DOHH2 (cell line): Measurements from ENCODE around the gene JAK1.

Source experiments
- H3F3A ChIP-seq: fragments of 200-600 bp; sonication (generic), shearing (Covaris generic); 2 replicates; pipeline ENCODE4 v1.6.0; 2016; ENCODE audit warnings: antibody characterized with exemption, mild to moderate bottlenecking; ENCODE audit not compliant: control insufficient read depth, insufficient read depth
- H3K27ac ChIP-seq: fragments of 200-600 bp; sonication (generic); 2 replicates; pipeline ENCODE4 v1.5.1; 2014; ENCODE audit warnings: low read depth, mild to moderate bottlenecking, low read length, moderate library complexity
- H3K27me3 ChIP-seq: fragments of 200-600 bp; sonication (generic); 2 replicates; pipeline ENCODE4 v1.6.1; 2014; ENCODE audit warnings: mild to moderate bottlenecking, low read length, mixed read lengths; ENCODE audit not compliant: control insufficient read depth
- H3K36me3 ChIP-seq: fragments of 200-600 bp; sonication (generic); 2 replicates; pipeline ENCODE4 v1.6.1; 2014; ENCODE audit warnings: mild to moderate bottlenecking, low read length, moderate library complexity, mixed read lengths; ENCODE audit not compliant: control insufficient read depth
- H3K4me1 ChIP-seq: fragments of 200-600 bp; sonication (generic); 2 replicates; pipeline ENCODE4 v1.6.1; 2014; ENCODE audit warnings: mild to moderate bottlenecking, low read length, mixed read lengths; ENCODE audit not compliant: control insufficient read depth
- H3K4me2 ChIP-seq: fragments of 200-600 bp; sonication (generic); 2 replicates; pipeline ENCODE4 v1.6.0; 2014; ENCODE audit warnings: mild to moderate bottlenecking, low read length, moderate library complexity
- H3K4me3 ChIP-seq: fragments of 200-600 bp; sonication (generic); 2 replicates; pipeline ENCODE4 v1.5.1; 2014; ENCODE audit warnings: mild to moderate bottlenecking, low read length, mixed read lengths
- H3K79me2 ChIP-seq: fragments of 200-600 bp; sonication (generic); 2 replicates; pipeline ENCODE4 v1.6.1; 2014; ENCODE audit warnings: mild to moderate bottlenecking, low read length, mixed read lengths; ENCODE audit not compliant: control insufficient read depth
- H3K9me2 ChIP-seq: fragments of 200-600 bp; sonication (generic); replicated peaks from 2 replicates; pipeline ENCODE4 v1.6.1; 2014; ENCODE audit warnings: mild to moderate bottlenecking, low read length, mixed read lengths; ENCODE audit not compliant: control insufficient read depth
- H3K9me3 ChIP-seq: fragments of 200-600 bp; sonication (generic); 2 replicates; pipeline ENCODE4 v1.6.1; 2014; ENCODE audit warnings: antibody characterized with exemption, low read length, mixed read lengths; ENCODE audit not compliant: control insufficient read depth, insufficient read depth
- H4K20me1 ChIP-seq: fragments of 200-600 bp; sonication (generic); 2 replicates; pipeline ENCODE4 v1.6.0; 2014; ENCODE audit warnings: low read depth, mild to moderate bottlenecking, antibody characterized with exemption, low read length, moderate library complexity; ENCODE audit not compliant: control insufficient read depth, insufficient read depth
- EZH2phosphoT487 ChIP-seq: fragments of 200-600 bp; sonication (generic); IDR thresholded peaks from 2 replicates; pipeline ENCODE4 v1.6.1; 2017; ENCODE audit warnings: borderline replicate concordance, mild to moderate bottlenecking, antibody characterized with exemption, low read length, moderate library complexity, mixed read lengths
- TF ChIP-seq, protein P1 (sequence below): fragments of 200-600 bp; sonication (generic); IDR thresholded peaks from one replicate; pipeline ENCODE4 v1.5.1; 2014; ENCODE audit warnings: antibody characterized with exemption, mild to moderate bottlenecking, low read depth, low read length; ENCODE audit not compliant: poor library complexity, severe bottlenecking

Gene JAK1

DNA sequence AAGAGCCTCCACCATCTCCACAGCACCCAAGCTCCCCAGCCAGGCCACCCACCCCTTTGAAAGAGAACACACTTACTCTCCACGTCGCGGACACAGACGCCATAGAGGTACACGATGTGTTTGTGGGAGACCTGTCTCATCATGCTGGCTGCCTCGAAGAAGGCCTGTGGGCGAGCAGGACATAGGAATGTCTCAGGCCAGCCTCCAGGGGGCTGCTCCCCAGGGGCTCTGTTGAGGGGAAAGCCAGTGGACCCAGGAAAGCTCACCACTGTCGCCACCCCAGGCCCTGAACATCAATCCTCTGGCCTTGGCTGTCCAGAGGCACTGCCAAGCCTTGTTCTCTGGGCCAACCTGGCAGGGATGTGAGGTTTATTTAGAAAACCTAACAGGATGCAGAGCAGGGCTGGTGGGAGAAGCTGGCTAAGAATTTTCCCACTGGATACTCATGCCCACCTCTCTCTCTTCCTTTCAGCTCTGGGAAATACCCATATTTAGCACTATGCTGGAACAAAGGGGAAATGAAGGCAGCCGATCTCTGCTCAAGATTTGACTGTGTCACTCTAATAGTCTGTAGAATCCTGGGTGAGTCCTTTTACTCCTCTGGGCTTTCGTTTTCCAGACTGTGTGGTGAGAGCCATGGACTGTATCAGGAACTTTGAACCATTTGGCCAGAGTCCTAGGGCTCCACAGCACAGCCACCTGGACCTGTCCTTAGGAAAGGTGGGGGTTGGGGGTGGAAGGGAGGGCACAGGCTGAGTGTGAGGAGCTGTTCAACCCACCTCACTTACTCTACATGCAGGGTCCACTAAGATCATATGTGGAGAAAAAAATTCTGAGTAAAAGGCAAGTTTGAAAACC, 119.5 kb downstream of the JAK1 start:
- H4K20me1 ChIP-seq: no peaks in the 10 kb centered on the region
- TF ChIP-seq, protein P1, sequence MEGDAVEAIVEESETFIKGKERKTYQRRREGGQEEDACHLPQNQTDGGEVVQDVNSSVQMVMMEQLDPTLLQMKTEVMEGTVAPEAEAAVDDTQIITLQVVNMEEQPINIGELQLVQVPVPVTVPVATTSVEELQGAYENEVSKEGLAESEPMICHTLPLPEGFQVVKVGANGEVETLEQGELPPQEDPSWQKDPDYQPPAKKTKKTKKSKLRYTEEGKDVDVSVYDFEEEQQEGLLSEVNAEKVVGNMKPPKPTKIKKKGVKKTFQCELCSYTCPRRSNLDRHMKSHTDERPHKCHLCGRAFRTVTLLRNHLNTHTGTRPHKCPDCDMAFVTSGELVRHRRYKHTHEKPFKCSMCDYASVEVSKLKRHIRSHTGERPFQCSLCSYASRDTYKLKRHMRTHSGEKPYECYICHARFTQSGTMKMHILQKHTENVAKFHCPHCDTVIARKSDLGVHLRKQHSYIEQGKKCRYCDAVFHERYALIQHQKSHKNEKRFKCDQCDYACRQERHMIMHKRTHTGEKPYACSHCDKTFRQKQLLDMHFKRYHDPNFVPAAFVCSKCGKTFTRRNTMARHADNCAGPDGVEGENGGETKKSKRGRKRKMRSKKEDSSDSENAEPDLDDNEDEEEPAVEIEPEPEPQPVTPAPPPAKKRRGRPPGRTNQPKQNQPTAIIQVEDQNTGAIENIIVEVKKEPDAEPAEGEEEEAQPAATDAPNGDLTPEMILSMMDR: no peak
- TF ChIP-seq EZH2phosphoT487: no peak
- peaks cover 16% of the 10 kb centered on the region for H3K4me1 ChIP-seq
- H3K27ac ChIP-seq: no peak overlapping the region
- no peaks in the 10 kb centered on the region for H3K27me3 ChIP-seq
- H3F3A ChIP-seq: no peaks in the 10 kb centered on the region
- peaks cover 50% of the 10 kb centered on the region for H3K36me3 ChIP-seq
- H3K4me2 ChIP-seq: no peak overlapping the region
- no peaks in the 10 kb centered on the region for H3K9me2 ChIP-seq
- H3K4me3 ChIP-seq: no peak overlapping the region
- no peaks in the 10 kb centered on the region for H3K9me3 ChIP-seq
- H3K79me2 ChIP-seq: no peaks in the 10 kb centered on the region

DNA sequence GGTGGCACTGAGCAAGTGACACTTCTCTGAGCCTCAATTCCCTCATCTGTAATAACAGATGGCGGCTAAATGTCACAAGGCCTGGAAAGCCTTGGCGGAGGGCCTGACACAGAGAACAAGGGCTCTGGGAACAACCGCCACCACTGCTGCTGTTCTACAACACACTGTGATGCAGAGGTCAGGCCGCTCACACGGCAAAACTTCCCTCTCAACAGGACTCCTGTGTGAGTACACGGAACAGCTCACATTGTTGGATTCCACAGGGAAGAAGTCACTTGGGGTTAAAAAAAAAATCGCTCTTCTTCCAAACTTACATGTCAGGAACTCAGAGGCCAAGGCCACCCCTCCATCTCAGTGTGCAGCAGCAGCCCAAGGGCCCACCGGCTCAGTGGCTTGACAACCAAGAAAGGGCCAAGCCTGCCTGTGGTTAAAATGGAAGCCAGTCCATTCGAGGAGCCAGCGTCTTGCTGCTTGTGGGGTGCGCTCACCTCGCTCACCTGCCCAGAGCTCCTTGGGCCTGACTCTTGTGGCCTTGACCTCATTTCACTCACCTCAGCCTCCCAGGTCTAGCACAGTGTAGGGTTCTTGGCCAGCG, 120.4 kb downstream of the JAK1 start:
- Histone ChIP-seq H3K4me3 (no peak overlapping the region), H3F3A (no peaks in the 10 kb centered on the region), H3K9me3 (no peaks in the 10 kb centered on the region), H3K9me2 (no peaks in the 10 kb centered on the region), H3K27me3 (no peaks in the 10 kb centered on the region), H3K4me1 (peaks cover 14% of the 10 kb centered on the region), H4K20me1 (no peaks in the 10 kb centered on the region), H3K36me3 (peaks cover 57% of the 10 kb centered on the region), H3K27ac (no peak overlapping the region), H3K4me2 (no peak overlapping the region), H3K79me2 (no peaks in the 10 kb centered on the region)
- no peak for TF ChIP-seq EZH2phosphoT487
- TF ChIP-seq, protein P1: no peak

DNA sequence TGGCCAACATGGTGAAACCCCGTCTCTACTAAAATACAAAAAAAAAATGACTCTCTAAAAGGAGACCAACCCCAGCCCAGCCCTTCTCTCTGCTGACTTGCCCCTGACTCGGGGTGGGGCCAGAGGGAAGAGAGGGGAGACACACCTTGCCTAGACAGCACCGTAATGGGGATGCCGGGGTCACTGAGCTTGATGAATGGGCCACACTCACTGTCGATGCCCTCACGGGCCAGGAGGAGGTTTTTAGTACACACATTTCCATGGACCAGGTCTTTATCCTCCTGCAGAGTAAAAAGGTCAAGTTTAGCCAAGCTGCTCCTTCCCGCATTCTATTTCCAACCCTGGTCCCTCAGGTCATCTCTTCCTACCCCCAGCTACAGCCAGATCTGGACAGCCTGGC, 121.7 kb downstream of the JAK1 start:
- H3K9me3 ChIP-seq: no peaks in the 10 kb centered on the region
- H3K4me3 ChIP-seq: no peak overlapping the region
- no peaks in the 10 kb centered on the region for H3K9me2 ChIP-seq
- peaks cover 57% of the 10 kb centered on the region for H3K36me3 ChIP-seq
- TF ChIP-seq, protein P1: no peak
- no peak for TF ChIP-seq EZH2phosphoT487
- H4K20me1 ChIP-seq: no peaks in the 10 kb centered on the region
- no peaks in the 10 kb centered on the region for H3K27me3 ChIP-seq
- H3F3A ChIP-seq: no peaks in the 10 kb centered on the region
- peaks cover 14% of the 10 kb centered on the region for H3K4me1 ChIP-seq
- H3K27ac ChIP-seq: no peak overlapping the region
- H3K79me2 ChIP-seq: no peaks in the 10 kb centered on the region
- no peak overlapping the region for H3K4me2 ChIP-seq
